ENCODE results near the gene LZTS3. TPM values are rescaled to one million over a fixed set of nuclear protein-coding genes. Genes with fewer than 3 reads are reported as not detected.

LZTS3 gene
- total RNA-seq, 4 donors from 2014 or later = 9.0 to 13.5 (median 9.7) TPM

GRCh38 chr20:3193806-3194616 is 20.7 kb upstream of the LZTS3 start:
- Histone ChIP-seq H3K27me3 (no peaks in the 10 kb centered on the region), H3K9me3 (no peaks in the 10 kb centered on the region), H3K4me3 (no peak overlapping the region), H3K27ac (no peak overlapping the region), H3K36me3 (peaks cover 0 to 48% (median 16%) of the 10 kb centered on the region in 4 donors), H3K4me1 (no peaks in the 10 kb centered on the region)
- no peak for DNase-seq
- 92 to 93% methylated on average over 2 to 14 of the region's 14 CpGs for WGBS, 2 donors (ENCODE audit: low coverage in 1 of 2)
- TF ChIP-seq POLR2AphosphoS5 (IDR thresholded peaks at IDR 0.05) (no peak), EP300 (IDR thresholded peaks at IDR 0.05; ENCODE audit: low read depth) (no peak), CTCF (IDR thresholded peaks at IDR 0.05) (no peak), POLR2A (IDR thresholded peaks at IDR 0.05) (no peak)
- intact Hi-C loops (cut with DNase I; ENCODE audit: low total_unique reads) = no loop called here
- in situ Hi-C loops (cut with MboI; ENCODE audit: low pct_ligation_motif_present in 1 of 4, low pct_unique_long_range_greater_than_20kb in 1 of 4, low sequenced_read_pairs in 3 of 4) = no loop called here

- DNase-seq = no peak
- in situ Hi-C loops (cut with MboI; ENCODE audit: low pct_ligation_motif_present in 1 of 4, low pct_unique_long_range_greater_than_20kb in 1 of 4, low sequenced_read_pairs in 3 of 4) (no loop called here), intact Hi-C loops (cut with DNase I; ENCODE audit: low total_unique reads) (no loop called here)
- Histone ChIP-seq H3K9me3 (no peaks in the 10 kb centered on the region), H3K4me1 (no peaks in the 10 kb centered on the region), H3K36me3 (peaks cover 0 to 43% (median 13%) of the 10 kb centered on the region in 4 donors), H3K4me3 (no peak overlapping the region), H3K27me3 (no peaks in the 10 kb centered on the region), H3K27ac (no peak overlapping the region)
- 93 to 96% methylated on average over 9 to 18 of the region's 18 CpGs for WGBS, 2 donors (ENCODE audit: low coverage in 1 of 2)
- TF ChIP-seq CTCF (IDR thresholded peaks at IDR 0.05) (no peak), POLR2A (IDR thresholded peaks at IDR 0.05) (no peak), EP300 (IDR thresholded peaks at IDR 0.05; ENCODE audit: low read depth) (no peak), POLR2AphosphoS5 (IDR thresholded peaks at IDR 0.05) (no peak)
Measured at GRCh38 chr20:3192226-3193015, 19.1 kb upstream of the LZTS3 start.

GRCh38 chr20:3190681-3191111 is 17.3 kb upstream of the LZTS3 start:
- no peaks in the 10 kb centered on the region for H3K27me3 ChIP-seq
- peaks cover 0 to 34% (median 13%) of the 10 kb centered on the region in 4 donors for H3K36me3 ChIP-seq
- no peak overlapping the region for H3K27ac ChIP-seq
- WGBS, 2 donors (ENCODE audit: low coverage in 1 of 2) = 91% methylated on average over 14 of the region's 14 CpGs; no CpG with 5 or more reads in 1 of the 2 donors
- no peak for TF ChIP-seq POLR2A (IDR thresholded peaks at IDR 0.05)
- TF ChIP-seq POLR2AphosphoS5 (IDR thresholded peaks at IDR 0.05) = no peak
- TF ChIP-seq CTCF (IDR thresholded peaks at IDR 0.05) = no peak
- TF ChIP-seq EP300 (IDR thresholded peaks at IDR 0.05; ENCODE audit: low read depth) = no peak
- H3K9me3 ChIP-seq = no peaks in the 10 kb centered on the region
- DNase-seq = no peak
- no peak overlapping the region for H3K4me3 ChIP-seq
- intact Hi-C loops (cut with DNase I; ENCODE audit: low total_unique reads) = no loop called here
- in situ Hi-C loops (cut with MboI; ENCODE audit: low pct_ligation_motif_present in 1 of 4, low pct_unique_long_range_greater_than_20kb in 1 of 4, low sequenced_read_pairs in 3 of 4) = no loop called here
- H3K4me1 ChIP-seq = no peaks in the 10 kb centered on the region

GRCh38 chr20:3189561-3190131 is 16.3 kb upstream of the LZTS3 start:
- Histone ChIP-seq H3K27me3 (no peaks in the 10 kb centered on the region), H3K36me3 (peaks cover 0 to 28% (median 10%) of the 10 kb centered on the region in 4 donors), H3K4me3 (no peak overlapping the region), H3K4me1 (no peaks in the 10 kb centered on the region), H3K9me3 (no peaks in the 10 kb centered on the region), H3K27ac (no peak overlapping the region)
- in situ Hi-C loops (cut with MboI; ENCODE audit: low pct_ligation_motif_present in 1 of 4, low pct_unique_long_range_greater_than_20kb in 1 of 4, low sequenced_read_pairs in 3 of 4) (no loop called here), intact Hi-C loops (cut with DNase I; ENCODE audit: low total_unique reads) (no loop called here)
- TF ChIP-seq EP300 (IDR thresholded peaks at IDR 0.05; ENCODE audit: low read depth) = no peak
- no peak for TF ChIP-seq POLR2A (IDR thresholded peaks at IDR 0.05)
- TF ChIP-seq POLR2AphosphoS5 (IDR thresholded peaks at IDR 0.05) = no peak
- TF ChIP-seq CTCF (IDR thresholded peaks at IDR 0.05) = no peak
- 91 to 100% methylated on average over 2 to 4 of the region's 4 CpGs for WGBS, 2 donors (ENCODE audit: low coverage in 1 of 2)
- DNase-seq = no peak
